ENCODE results near the gene FPR2.

FPR2 gene

GRCh38 chr19:51815043-51815442, 54.1 kb downstream of the FPR2 start:
- H3K4me1 ChIP-seq (ENCODE audit: low read length): no peaks in the 10 kb centered on the region
- H3K27ac ChIP-seq (ENCODE audit: low read length): no peak overlapping the region
- no peaks in the 10 kb centered on the region for H3K36me3 ChIP-seq (replicated peaks; ENCODE audit: insufficient read depth, low read length)
- H3K9me3 ChIP-seq (replicated peaks; ENCODE audit: insufficient read depth, low read length): no peaks in the 10 kb centered on the region
- H3K27me3 ChIP-seq (replicated peaks; ENCODE audit: insufficient read depth, low read length): no peaks in the 10 kb centered on the region
- no peak overlapping the region for H3K4me2 ChIP-seq (ENCODE audit: low read depth, low read length)
- no peaks in the 10 kb centered on the region for H3K9me2 ChIP-seq (replicated peaks; ENCODE audit: insufficient read depth, low read length)
- no peak for DNase-seq
- H2AFZ ChIP-seq (ENCODE audit: low read length): no peak overlapping the region
- H3K79me2 ChIP-seq (ENCODE audit: low read length): no peaks in the 10 kb centered on the region
- TF ChIP-seq EZH2 (optimal IDR thresholded peaks at IDR 0.05; ENCODE audit: low read depth, low read length): no peak
- TF ChIP-seq CTCF (IDR thresholded peaks at IDR 0.05; ENCODE audit: low read length): no peak
- TF ChIP-seq EZH2phosphoT487 (IDR thresholded peaks at IDR 0.05; ENCODE audit: low read length): no peak
- H4K20me1 ChIP-seq (ENCODE audit: insufficient read depth, low read length): no peaks in the 10 kb centered on the region
- H3K9ac ChIP-seq (ENCODE audit: low read length): no peak overlapping the region
- no peaks in the 10 kb centered on the region for H3F3A ChIP-seq (ENCODE audit: insufficient read depth, low read length)
- no peak overlapping the region for H3K4me3 ChIP-seq (ENCODE audit: low read length)

- H3K27ac ChIP-seq (ENCODE audit: low read length): no peak overlapping the region
- H3K36me3 ChIP-seq (replicated peaks; ENCODE audit: insufficient read depth, low read length): no peaks in the 10 kb centered on the region
- no peaks in the 10 kb centered on the region for H3F3A ChIP-seq (ENCODE audit: insufficient read depth, low read length)
- no peaks in the 10 kb centered on the region for H3K79me2 ChIP-seq (ENCODE audit: low read length)
- H2AFZ ChIP-seq (ENCODE audit: low read length): no peak overlapping the region
- no peak for TF ChIP-seq EZH2 (optimal IDR thresholded peaks at IDR 0.05; ENCODE audit: low read depth, low read length)
- no peak for TF ChIP-seq CTCF (IDR thresholded peaks at IDR 0.05; ENCODE audit: low read length)
- no peak for TF ChIP-seq EZH2phosphoT487 (IDR thresholded peaks at IDR 0.05; ENCODE audit: low read length)
- H4K20me1 ChIP-seq (ENCODE audit: insufficient read depth, low read length): no peaks in the 10 kb centered on the region
- no peaks in the 10 kb centered on the region for H3K27me3 ChIP-seq (replicated peaks; ENCODE audit: insufficient read depth, low read length)
- H3K4me1 ChIP-seq (ENCODE audit: low read length): no peaks in the 10 kb centered on the region
- no peak overlapping the region for H3K4me3 ChIP-seq (ENCODE audit: low read length)
- H3K9me3 ChIP-seq (replicated peaks; ENCODE audit: insufficient read depth, low read length): no peaks in the 10 kb centered on the region; the same call in 1 of the 2 replicates
- H3K9ac ChIP-seq (ENCODE audit: low read length): no peak overlapping the region
- no peak for DNase-seq
- no peak overlapping the region for H3K4me2 ChIP-seq (ENCODE audit: low read depth, low read length)
- no peaks in the 10 kb centered on the region for H3K9me2 ChIP-seq (replicated peaks; ENCODE audit: insufficient read depth, low read length)
Measured at GRCh38 chr19:51816711-51817110, 55.7 kb downstream of the FPR2 start.

- no peaks in the 10 kb centered on the region for H3K79me2 ChIP-seq (ENCODE audit: low read length)
- H4K20me1 ChIP-seq (ENCODE audit: insufficient read depth, low read length): no peaks in the 10 kb centered on the region
- TF ChIP-seq EZH2phosphoT487 (IDR thresholded peaks at IDR 0.05; ENCODE audit: low read length): no peak
- TF ChIP-seq CTCF (IDR thresholded peaks at IDR 0.05; ENCODE audit: low read length): no peak
- no peak for TF ChIP-seq EZH2 (optimal IDR thresholded peaks at IDR 0.05; ENCODE audit: low read depth, low read length)
- no peaks in the 10 kb centered on the region for H3K27me3 ChIP-seq (replicated peaks; ENCODE audit: insufficient read depth, low read length)
- no peaks in the 10 kb centered on the region for H3K36me3 ChIP-seq (replicated peaks; ENCODE audit: insufficient read depth, low read length)
- no peaks in the 10 kb centered on the region for H3K9me2 ChIP-seq (replicated peaks; ENCODE audit: insufficient read depth, low read length)
- H3K4me1 ChIP-seq (ENCODE audit: low read length): no peaks in the 10 kb centered on the region
- H3K9me3 ChIP-seq (replicated peaks; ENCODE audit: insufficient read depth, low read length): no peaks in the 10 kb centered on the region; the same call in 1 of the 2 replicates
- H3K9ac ChIP-seq (ENCODE audit: low read length): no peak overlapping the region
- H3K4me3 ChIP-seq (ENCODE audit: low read length): no peak overlapping the region
- no peak overlapping the region for H2AFZ ChIP-seq (ENCODE audit: low read length)
- no peaks in the 10 kb centered on the region for H3F3A ChIP-seq (ENCODE audit: insufficient read depth, low read length)
- no peak overlapping the region for H3K27ac ChIP-seq (ENCODE audit: low read length)
- DNase-seq: no peak
- H3K4me2 ChIP-seq (ENCODE audit: low read depth, low read length): no peak overlapping the region
Measured at GRCh38 chr19:51820011-51820410, 59.0 kb downstream of the FPR2 start.
